HepG2 (cell line): Measurements from ENCODE around the gene CD70. TPM values are rescaled to one million over a fixed set of nuclear protein-coding genes. Genes with fewer than 3 reads are reported as not detected.

Experiments
- ATAC-seq: fragments of 200-7000 bp; cut with Tn5 transposase; 3 replicates; pipeline ENCODE4 v1.9.1; 2020; ENCODE audit warnings: mild to moderate bottlenecking, moderate library complexity
- BruUV-seq: library from RNA; stranded (reverse); fragments of 400-500 nt; replicated peaks from 2 replicates; lab custom pipeline; 2021; lab: Mats Ljungman, UMichigan
- CTCF ChIA-PET: fragments of 300-600 bp; formaldehyde crosslinking; extraction: SDS; loops from one replicate; lab custom pipeline; 2021; ENCODE audit warnings: low total read pairs, inconsistent platforms, low intra/inter-chr PET ratio; lab: Yijun Ruan, JAX
- POLR2A ChIA-PET: fragments of 350-600 bp; sonication (Branson Sonifier 250); formaldehyde crosslinking; loops from one replicate; lab custom pipeline; 2020; ENCODE audit warnings: antibody characterized with exemption, inconsistent platforms; lab: Yijun Ruan, JAX
- DNase-seq: peaks from one replicate; pipeline ENCODE4 v3.0.0-alpha.2; 2015; ENCODE audit warnings: low spot score
- FAIRE-seq: peaks from 3 replicates; lab custom pipeline; 2011; peaks lifted over from hg19 to GRCh38; lab: Jason Lieb, UNC
- H2AFZ ChIP-seq: one replicate; pipeline ENCODE4 v1.6.1; 2011; ENCODE audit warnings: low read length, inconsistent platforms
- H3K27ac ChIP-seq: fragments of 300-600 bp; 3 replicates; pipeline ENCODE4 v1.8.0; 2011; ENCODE audit warnings: mixed run types, mild to moderate bottlenecking, mixed read lengths, low read length, inconsistent platforms; ENCODE audit not compliant: insufficient read depth; ENCODE audit errors: extremely low read length
- H3K27me3 ChIP-seq, 2 experiments: fragments of 200-600 bp in 1 of 2; 2 replicates in 1 of 2; 3 replicates in 1 of 2; pipeline versions ENCODE4 v1.6.0 to v1.8.0; 2011; ENCODE audit warnings: low read length in 2 of 2, mild to moderate bottlenecking in 2 of 2, moderate library complexity in 2 of 2, inconsistent platforms in 1 of 2; ENCODE audit not compliant: insufficient read depth in 2 of 2, control insufficient read depth in 1 of 2
- H3K36me3 ChIP-seq, 2 experiments: fragments of 200-600 bp in 1 of 2; replicated peaks in 1 of 2; 2 replicates in 1 of 2; 3 replicates in 1 of 2; pipeline versions ENCODE4 v1.5.1 to v1.8.0; 2011; ENCODE audit warnings: low read length in 2 of 2, inconsistent platforms in 1 of 2; ENCODE audit not compliant: insufficient read depth in 2 of 2, control insufficient read depth in 1 of 2
- H3K4me1 ChIP-seq: 2 replicates; pipeline ENCODE4 v1.5.1; 2012; ENCODE audit warnings: low read length, inconsistent platforms; ENCODE audit not compliant: insufficient read depth
- H3K4me2 ChIP-seq: 2 replicates; pipeline ENCODE4 v1.6.0; 2011; ENCODE audit warnings: low read depth, low read length, inconsistent platforms
- H3K4me3 ChIP-seq, 3 experiments: fragments of 200-600 bp in 1 of 3; sonication (generic), shearing (Covaris generic) in 1 of 3; replicated peaks in 1 of 3; 2 replicates each; pipeline ENCODE4 v1.5.1; 2011 to 2016; ENCODE audit warnings: low read length in 3 of 3, inconsistent platforms in 2 of 3, low read depth in 2 of 3, mild to moderate bottlenecking in 2 of 3, control low read depth in 1 of 3, mixed read lengths in 1 of 3; ENCODE audit not compliant: insufficient read depth in 1 of 3
- H3K79me2 ChIP-seq: one replicate; pipeline ENCODE4 v1.6.1; 2011; ENCODE audit warnings: low read length, inconsistent platforms; ENCODE audit not compliant: insufficient read depth
- H3K9ac ChIP-seq: 2 replicates; pipeline ENCODE4 v1.6.0; 2011; ENCODE audit warnings: mild to moderate bottlenecking, low read depth, low read length, inconsistent platforms; ENCODE audit not compliant: insufficient read depth
- H3K9me3 ChIP-seq: 2 replicates; pipeline ENCODE4 v1.5.1; 2012; ENCODE audit warnings: mild to moderate bottlenecking, low read length
- H4K20me1 ChIP-seq: 2 replicates; pipeline ENCODE4 v1.6.0; 2011; ENCODE audit warnings: inconsistent platforms, mild to moderate bottlenecking, low read length, moderate library complexity; ENCODE audit not compliant: insufficient read depth
- ASH2L ChIP-seq: fragments of 300-600, 200-600 bp; sonication (generic); IDR thresholded peaks from 2 replicates; pipeline ENCODE4 v1.7.0; 2017; ENCODE audit warnings: low read depth, mild to moderate bottlenecking, moderate library complexity, mixed read lengths, low read length; ENCODE audit not compliant: insufficient read length
- HOXA3 ChIP-seq: sonication (generic); formaldehyde crosslinking; IDR thresholded peaks from 2 replicates; pipeline ENCODE4 v1.5.0; 2020; ENCODE audit warnings: missing genetic modification reagents
- SYNCRIP ChIP-seq: fragments of 200-400 bp; formaldehyde crosslinking; IDR thresholded peaks from 2 replicates; pipeline ENCODE4 v1.6.1; 2018; ENCODE audit warnings: mild to moderate bottlenecking, low read depth, low read length; ENCODE audit not compliant: insufficient read depth
- ZNF282 ChIP-seq: fragments of 450-650 bp; IDR thresholded peaks from 2 replicates; pipeline ENCODE4 v1.6.1; 2018; ENCODE audit not compliant: partially characterized antibody
- WGBS: methylation state at CpG from one replicate; pipeline ENCODE4 v1.1.6; 2017; ENCODE audit warnings: low lambda C conversion rate; 5-methylcytosine and 5-hydroxymethylcytosine counted together
- in situ Hi-C: cut with HindIII; loops from 2 replicates; pipeline ENCODE4 v1.10.0; 2017; ENCODE audit warnings: low pct_unique_long_range_greater_than_20kb; ENCODE audit not compliant: extremely low pct_ligation_motif_present
- intact Hi-C: fragments of 100-400 bp; cut with micrococcal nuclease; formaldehyde crosslinking; loops from one replicate; pipeline ENCODE4 v1.10.0; 2022; ENCODE audit not compliant: unreplicated experiment
- polyA plus RNA-seq, 8 experiments: library from polyadenylated mRNA; depleted of rRNA in 3 of 8; stranded (reverse) in 7 of 8; unstranded in 1 of 8; fragments of >200 nt; fragmentation: Illumina TruSeq in 4 of 8; extraction: Trizol in 4 of 8; gene quantifications; 2 replicates each; pipeline versions ENCODE4 v1.2.1 to v1.2.3, GENCODE V29; 2011 to 2016; ENCODE audit warnings: low read depth in 4 of 8, missing spikeins in 1 of 8, mixed read lengths in 1 of 8; ENCODE audit not compliant: insufficient read depth in 1 of 8
- total RNA-seq, 5 experiments: library from RNA; depleted of rRNA; stranded (reverse); fragments of >200 nt; fragmentation: Illumina TruSeq; extraction: Trizol; gene quantifications; 2 replicates each; pipeline ENCODE4 v1.2.3, GENCODE V29; 2016; ENCODE audit warnings: low read depth in 1 of 5
- TF ChIP-seq, protein P1 (sequence below): sonication (generic); formaldehyde crosslinking; IDR thresholded peaks from 2 replicates; pipeline ENCODE4 v1.5.1; 2020; ENCODE audit warnings: missing genetic modification reagents, mild to moderate bottlenecking, borderline replicate concordance
- TF ChIP-seq, protein P2 (sequence below): sonication (generic); formaldehyde crosslinking; IDR thresholded peaks from 2 replicates; pipeline ENCODE4 v1.4.0; 2020; ENCODE audit warnings: missing genetic modification reagents

Gene CD70
- total and polyA plus RNA-seq, 2 of the 13 experiments (the other 11 are each of a cell fraction or from before 2014, with no cell fraction given), result 0.13 TPM; not detected in 1

DNA sequence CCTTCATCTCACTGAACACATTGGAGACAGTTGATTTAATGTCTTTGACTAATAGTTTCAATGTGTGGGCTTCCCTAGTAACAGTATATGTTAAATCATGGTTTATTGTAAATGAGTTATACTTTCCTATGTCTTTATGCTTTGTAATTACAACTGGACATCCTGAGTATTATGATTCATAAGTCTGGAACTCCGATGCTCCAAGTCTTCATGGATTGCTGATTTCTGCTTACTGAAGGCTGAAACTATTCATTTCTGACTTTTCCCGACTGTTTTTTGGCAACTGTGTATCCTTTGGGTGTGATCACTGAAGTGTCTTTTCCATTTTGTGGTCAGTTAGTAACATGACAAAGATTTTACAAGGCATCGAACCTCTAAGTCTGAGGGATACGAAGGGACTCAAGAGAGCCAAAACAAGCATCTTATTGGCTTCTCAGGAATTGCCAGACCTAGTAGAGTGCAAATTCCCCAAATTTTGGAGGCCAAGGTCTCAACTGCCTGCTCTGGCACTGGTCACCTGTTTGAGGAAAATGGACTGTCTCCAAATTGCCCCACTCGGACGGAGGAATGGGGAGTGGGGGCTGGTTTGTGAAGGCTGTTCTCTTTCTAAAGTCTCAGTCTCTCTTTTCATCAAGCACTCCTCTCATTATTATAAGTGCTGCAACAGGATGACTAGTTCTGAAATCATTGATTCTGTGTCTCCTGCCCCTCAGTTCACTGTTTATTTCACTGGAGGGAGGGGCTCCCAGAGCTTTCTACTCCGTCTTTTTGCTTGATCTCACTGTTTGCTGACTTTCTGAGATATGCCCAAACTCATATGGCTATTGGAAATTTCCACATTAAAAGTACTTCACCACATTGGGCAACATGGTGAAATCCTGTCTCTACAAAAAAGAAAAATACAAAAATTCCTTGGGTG, 20.2 kb upstream of the CD70 start:
- Histone ChIP-seq H3K4me1 (no peaks in the 10 kb centered on the region), H3K4me2 (no peak overlapping the region), H3K27me3 (peaks cover 0 to 6% of the 10 kb centered on the region in 2 experiments; a peak in 2 of 5 replicates), H3K9ac (no peak overlapping the region), H3K79me2 (no peaks in the 10 kb centered on the region), H3K36me3 (no peaks in the 10 kb centered on the region), H3K4me3 (no peak overlapping the region), H4K20me1 (no peaks in the 10 kb centered on the region), H3K9me3 (no peaks in the 10 kb centered on the region), H2AFZ (no peak overlapping the region), H3K27ac (no peak overlapping the region)
- in situ Hi-C loops (no loop called here), intact Hi-C loops (no loop called here)
- CTCF ChIA-PET, result no interaction called here
- no peak for ATAC-seq
- 15% methylated on average over 7 of the region's 7 CpGs for WGBS
- FAIRE-seq, result no peak
- POLR2A ChIA-PET, result no interaction called here
- DNase-seq, result no peak
- no TSS peak for BruUV-seq
- TF ChIP-seq, protein P1, sequence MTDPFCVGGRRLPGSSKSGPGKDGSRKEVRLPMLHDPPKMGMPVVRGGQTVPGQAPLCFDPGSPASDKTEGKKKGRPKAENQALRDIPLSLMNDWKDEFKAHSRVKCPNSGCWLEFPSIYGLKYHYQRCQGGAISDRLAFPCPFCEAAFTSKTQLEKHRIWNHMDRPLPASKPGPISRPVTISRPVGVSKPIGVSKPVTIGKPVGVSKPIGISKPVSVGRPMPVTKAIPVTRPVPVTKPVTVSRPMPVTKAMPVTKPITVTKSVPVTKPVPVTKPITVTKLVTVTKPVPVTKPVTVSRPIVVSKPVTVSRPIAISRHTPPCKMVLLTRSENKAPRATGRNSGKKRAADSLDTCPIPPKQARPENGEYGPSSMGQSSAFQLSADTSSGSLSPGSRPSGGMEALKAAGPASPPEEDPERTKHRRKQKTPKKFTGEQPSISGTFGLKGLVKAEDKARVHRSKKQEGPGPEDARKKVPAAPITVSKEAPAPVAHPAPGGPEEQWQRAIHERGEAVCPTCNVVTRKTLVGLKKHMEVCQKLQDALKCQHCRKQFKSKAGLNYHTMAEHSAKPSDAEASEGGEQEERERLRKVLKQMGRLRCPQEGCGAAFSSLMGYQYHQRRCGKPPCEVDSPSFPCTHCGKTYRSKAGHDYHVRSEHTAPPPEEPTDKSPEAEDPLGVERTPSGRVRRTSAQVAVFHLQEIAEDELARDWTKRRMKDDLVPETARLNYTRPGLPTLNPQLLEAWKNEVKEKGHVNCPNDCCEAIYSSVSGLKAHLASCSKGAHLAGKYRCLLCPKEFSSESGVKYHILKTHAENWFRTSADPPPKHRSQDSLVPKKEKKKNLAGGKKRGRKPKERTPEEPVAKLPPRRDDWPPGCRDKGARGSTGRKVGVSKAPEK, result no peak
- no peak for TF ChIP-seq SYNCRIP
- no peak for TF ChIP-seq ZNF282
- no peak for TF ChIP-seq ASH2L
- TF ChIP-seq, protein P2, sequence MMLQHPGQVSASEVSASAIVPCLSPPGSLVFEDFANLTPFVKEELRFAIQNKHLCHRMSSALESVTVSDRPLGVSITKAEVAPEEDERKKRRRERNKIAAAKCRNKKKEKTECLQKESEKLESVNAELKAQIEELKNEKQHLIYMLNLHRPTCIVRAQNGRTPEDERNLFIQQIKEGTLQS, result no peak
- TF ChIP-seq HOXA3 (CRISPR knock-in tag), result no peak
